Measurements from ENCODE around the gene SLCO3A1. TPM values are rescaled to one million over a fixed set of nuclear protein-coding genes. Genes with fewer than 3 reads are reported as not detected.

SLCO3A1 gene
- total RNA-seq, 1 experiment from 2014 or later, result 5.1 TPM

DNA sequence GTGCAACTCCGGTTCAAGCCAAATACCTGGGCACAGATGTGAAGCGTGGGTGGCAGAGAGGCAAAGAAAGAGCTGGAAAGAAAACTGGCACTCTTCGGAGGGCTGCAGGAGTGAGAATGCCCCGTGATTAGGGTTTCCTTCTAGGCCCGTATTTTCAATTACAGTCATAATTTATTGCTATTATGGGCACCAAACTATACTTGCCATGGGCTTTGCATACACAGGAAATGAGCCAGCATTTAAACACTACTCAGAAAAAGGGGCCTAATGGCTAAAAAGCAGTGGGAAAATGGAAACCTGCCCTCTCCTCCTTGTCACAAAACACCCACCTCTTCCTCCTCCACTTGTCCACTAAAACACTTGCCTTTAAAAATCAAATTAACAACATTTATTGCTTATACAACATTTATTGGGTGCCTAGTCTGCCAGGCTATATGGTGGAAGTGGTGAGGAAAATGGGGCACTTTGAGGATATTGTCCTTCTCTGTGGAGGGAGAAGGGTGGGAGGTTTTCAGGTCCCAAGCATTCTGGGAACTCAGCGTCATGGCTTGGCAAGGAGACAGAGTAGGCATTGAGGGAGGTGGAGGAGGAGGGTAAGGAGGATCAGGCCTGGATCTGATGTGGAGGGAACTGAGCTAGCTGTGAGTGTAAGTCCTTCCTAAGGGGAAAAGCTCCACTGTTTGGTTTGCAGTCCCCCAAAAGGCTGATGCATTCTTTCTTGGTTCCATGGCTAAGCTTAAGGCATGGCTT, 160.9 kb downstream of the SLCO3A1 start:
- H3K79me2 ChIP-seq (ENCODE audit: insufficient read depth, low read length), result no peaks in the 10 kb centered on the region
- no TSS peak for BruUV-seq (replicated peaks)
- POLR2A ChIA-PET, result no interaction called here

More for the DNA sequence above, 160.9 kb downstream of the SLCO3A1 start:
- ChIA-PET RAD21 (ENCODE audit: low non-redundant PET in 1 of 2, low total read pairs in 2 of 2, uncharacterized antibody in 2 of 2, unreplicated experiment in 2 of 2) (no interaction called here), CTCF (no interaction called here)
- no peak for ATAC-seq
- Histone ChIP-seq H3K9ac (ENCODE audit: low read length) (no peak overlapping the region), H3K4me3 (replicated peaks in 1 of 2; ENCODE audit: low read depth in 1 of 2, low read length in 2 of 2) (no peak overlapping the region), H3K9me3 (ENCODE audit: control insufficient read depth in 1 of 2, insufficient read depth in 1 of 2, low read depth in 1 of 2, low read length in 2 of 2) (no peaks in the 10 kb centered on the region), H3K27me3 (ENCODE audit: insufficient read depth, low read length) (no peaks in the 10 kb centered on the region), H4K20me1 (ENCODE audit: insufficient read depth) (no peaks in the 10 kb centered on the region), H3K36me3 (ENCODE audit: control insufficient read depth in 1 of 2, insufficient read depth in 2 of 2, low read length in 2 of 2) (no peaks in the 10 kb centered on the region), H2AFZ (ENCODE audit: low read depth, low read length, poor library complexity, severe bottlenecking) (no peak overlapping the region), H3K4me1 (ENCODE audit: control insufficient read depth in 1 of 2, insufficient read depth in 2 of 2, low read length in 2 of 2) (no peaks in the 10 kb centered on the region; a peak in 1 of 4 replicates), H3K27ac (ENCODE audit: low read depth, low read length) (no peak overlapping the region), H3K4me2 (ENCODE audit: low read length) (no peak overlapping the region), H3K9me2 (ENCODE audit: insufficient read depth) (no peaks in the 10 kb centered on the region)
- TF ChIP-seq POLR2AphosphoS5 (IDR thresholded peaks at IDR 0.05; ENCODE audit: low read depth, low read length) (no peak), ELF1 (IDR thresholded peaks at IDR 0.05; ENCODE audit: borderline replicate concordance, low read depth) (no peak), SRF (IDR thresholded peaks at IDR 0.05; ENCODE audit: low read depth) (no peak), EZH2 (IDR thresholded peaks at IDR 0.05) (no peak), ZNF274 (IDR thresholded peaks at IDR 0.05; ENCODE audit: low read depth, low read length) (no peak), EZH2phosphoT487 (IDR thresholded peaks at IDR 0.05; ENCODE audit: borderline replicate concordance) (no peak), TCF7L2 (IDR thresholded peaks at IDR 0.05; ENCODE audit: borderline replicate concordance, extremely low read depth, insufficient read depth, insufficient read length) (no peak), JUND (IDR thresholded peaks at IDR 0.05) (no peak), RAD21 (IDR thresholded peaks at IDR 0.05; ENCODE audit: low read depth) (no peak), FOSL1 (IDR thresholded peaks at IDR 0.05; ENCODE audit: low read depth) (no peak), YY1 (IDR thresholded peaks at IDR 0.05; ENCODE audit: extremely low read depth, insufficient replicate concordance, low read depth, low read length) (no peak), CBX3 (IDR thresholded peaks at IDR 0.05; ENCODE audit: low read depth) (no peak), POLR2A (IDR thresholded peaks at IDR 0.05; ENCODE audit: borderline replicate concordance, extremely low read depth, insufficient read depth, insufficient read length) (no peak)
- TF ChIP-seq, protein P1, sequence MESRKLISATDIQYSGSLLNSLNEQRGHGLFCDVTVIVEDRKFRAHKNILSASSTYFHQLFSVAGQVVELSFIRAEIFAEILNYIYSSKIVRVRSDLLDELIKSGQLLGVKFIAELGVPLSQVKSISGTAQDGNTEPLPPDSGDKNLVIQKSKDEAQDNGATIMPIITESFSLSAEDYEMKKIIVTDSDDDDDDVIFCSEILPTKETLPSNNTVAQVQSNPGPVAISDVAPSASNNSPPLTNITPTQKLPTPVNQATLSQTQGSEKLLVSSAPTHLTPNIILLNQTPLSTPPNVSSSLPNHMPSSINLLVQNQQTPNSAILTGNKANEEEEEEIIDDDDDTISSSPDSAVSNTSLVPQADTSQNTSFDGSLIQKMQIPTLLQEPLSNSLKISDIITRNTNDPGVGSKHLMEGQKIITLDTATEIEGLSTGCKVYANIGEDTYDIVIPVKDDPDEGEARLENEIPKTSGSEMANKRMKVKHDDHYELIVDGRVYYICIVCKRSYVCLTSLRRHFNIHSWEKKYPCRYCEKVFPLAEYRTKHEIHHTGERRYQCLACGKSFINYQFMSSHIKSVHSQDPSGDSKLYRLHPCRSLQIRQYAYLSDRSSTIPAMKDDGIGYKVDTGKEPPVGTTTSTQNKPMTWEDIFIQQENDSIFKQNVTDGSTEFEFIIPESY (IDR thresholded peaks at IDR 0.05; ENCODE audit: extremely low read depth, insufficient replicate concordance, low read length), result no peak
- TF ChIP-seq, protein P2, sequence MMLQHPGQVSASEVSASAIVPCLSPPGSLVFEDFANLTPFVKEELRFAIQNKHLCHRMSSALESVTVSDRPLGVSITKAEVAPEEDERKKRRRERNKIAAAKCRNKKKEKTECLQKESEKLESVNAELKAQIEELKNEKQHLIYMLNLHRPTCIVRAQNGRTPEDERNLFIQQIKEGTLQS (IDR thresholded peaks at IDR 0.05), result no peak
- intact Hi-C loops (cut with micrococcal nuclease), result no loop called here
- no peak for DNase-seq (ENCODE audit: low read depth, low spot score)

Data from HCT116 (cell line).